HepG2 (cell line): ENCODE results near the gene MTRF1. TPM values are rescaled to one million over a fixed set of nuclear protein-coding genes. Genes with fewer than 3 reads are reported as not detected.

ENCODE experiments used
- CBX2 ChIP-seq, 2 experiments: fragments of 200-600 bp in 1 of 2; sonication (generic); formaldehyde crosslinking in 1 of 2; IDR thresholded peaks; 2 replicates each; pipeline versions ENCODE4 v1.7.0 to v1.8.1; 2018 to 2022; ENCODE audit warnings: low read depth in 2 of 2, low read length in 1 of 2, mild to moderate bottlenecking in 1 of 2, missing genetic modification reagents in 1 of 2
- CCDC6 ChIP-seq: sonication (generic); formaldehyde crosslinking; IDR thresholded peaks from 2 replicates; pipeline ENCODE4 v1.8.1; 2022; ENCODE audit warnings: mild to moderate bottlenecking, missing genetic modification reagents, moderate library complexity
- DPF2 ChIP-seq: sonication (generic); formaldehyde crosslinking; IDR thresholded peaks from 2 replicates; pipeline ENCODE4 v1.4.0; 2020; ENCODE audit warnings: mild to moderate bottlenecking, low read depth, missing genetic modification reagents, borderline replicate concordance
- EEA1 ChIP-seq: sonication (generic); formaldehyde crosslinking; IDR thresholded peaks from 2 replicates; pipeline ENCODE4 v1.5.1; 2020; ENCODE audit warnings: mild to moderate bottlenecking, missing genetic modification reagents, borderline replicate concordance
- HOXA7 ChIP-seq: sonication (generic); formaldehyde crosslinking; IDR thresholded peaks from 2 replicates; pipeline ENCODE4 v1.8.1; 2022; ENCODE audit warnings: mild to moderate bottlenecking, missing genetic modification reagents, moderate library complexity
- MNT ChIP-seq: fragments of 450-650 bp; IDR thresholded peaks from 2 replicates; pipeline ENCODE4 v1.6.1; 2016
- NR2F6 ChIP-seq, 2 experiments: IDR thresholded peaks; 2 replicates each; pipeline ENCODE4 v1.6.1; 2016; ENCODE audit warnings: antibody characterized with exemption in 1 of 2, mild to moderate bottlenecking in 1 of 2
- SIX1 ChIP-seq: sonication (generic); formaldehyde crosslinking; IDR thresholded peaks from 2 replicates; pipeline ENCODE4 v1.4.0; 2020; ENCODE audit warnings: missing genetic modification reagents, borderline replicate concordance
- THAP9 ChIP-seq: sonication (generic); formaldehyde crosslinking; IDR thresholded peaks from 2 replicates; pipeline ENCODE4; 2020; ENCODE audit warnings: missing genetic modification reagents, mild to moderate bottlenecking, borderline replicate concordance
- WIZ ChIP-seq: sonication (generic); formaldehyde crosslinking; IDR thresholded peaks from 2 replicates; pipeline ENCODE4 v1.5.1; 2020; ENCODE audit warnings: mild to moderate bottlenecking, missing genetic modification reagents
- ZFP41 ChIP-seq: sonication (generic); formaldehyde crosslinking; IDR thresholded peaks from 2 replicates; pipeline ENCODE4 v1.4.0; 2020; ENCODE audit warnings: mild to moderate bottlenecking, missing genetic modification reagents, borderline replicate concordance
- ZNF503 ChIP-seq: sonication (generic); formaldehyde crosslinking; IDR thresholded peaks from 2 replicates; pipeline ENCODE4 v1.4.0; 2020; ENCODE audit warnings: missing genetic modification reagents
- ZNF550 ChIP-seq: sonication (generic); formaldehyde crosslinking; IDR thresholded peaks from 2 replicates; pipeline ENCODE4 v1.4.0; 2020; ENCODE audit warnings: mild to moderate bottlenecking, missing genetic modification reagents, borderline replicate concordance
- polyA plus RNA-seq, 8 experiments: library from polyadenylated mRNA; depleted of rRNA in 3 of 8; stranded (reverse) in 7 of 8; unstranded in 1 of 8; fragments of >200 nt; fragmentation: Illumina TruSeq in 4 of 8; extraction: Trizol in 4 of 8; gene quantifications; 2 replicates each; pipeline versions ENCODE4 v1.2.1 to v1.2.3, GENCODE V29; 2011 to 2016; ENCODE audit warnings: low read depth in 4 of 8, missing spikeins in 1 of 8, mixed read lengths in 1 of 8; ENCODE audit not compliant: insufficient read depth in 1 of 8
- total RNA-seq, 5 experiments: library from RNA; depleted of rRNA; stranded (reverse); fragments of >200 nt; fragmentation: Illumina TruSeq; extraction: Trizol; gene quantifications; 2 replicates each; pipeline ENCODE4 v1.2.3, GENCODE V29; 2016; ENCODE audit warnings: low read depth in 1 of 5
- TF ChIP-seq, protein P1 (sequence below): sonication (generic); formaldehyde crosslinking; IDR thresholded peaks from 2 replicates; pipeline ENCODE4 v1.4.0; 2020; ENCODE audit warnings: missing genetic modification reagents, borderline replicate concordance

Gene MTRF1
- total and polyA plus RNA-seq, 2 of the 13 experiments (the other 11 are each of a cell fraction or from before 2014, with no cell fraction given), result 21.6 to 27.2 TPM

GRCh38 chr13:41193919-41194824 lies 69.2 kb downstream of the MTRF1 start, which contains the start of gene KBTBD7 (continued):
- TF ChIP-seq ZNF503 (CRISPR knock-in tag) (peak; percentile 77; the same call in 1 of the 2 replicates), CBX2 (IDR thresholded peaks at IDR 0.05; ENCODE audit: low read depth, low read length) (no peak), CBX2 (CRISPR knock-in tag; IDR thresholded peaks at IDR 0.05; ENCODE audit: low read depth) (peak; percentile 83; the same call in 1 of the 2 replicates), DPF2 (CRISPR knock-in tag) (no peak), HOXA7 (CRISPR knock-in tag) (no peak), NR2F6 (IDR thresholded peaks at IDR 0.05) (no peak), NR2F6 (CRISPR knock-in tag; IDR thresholded peaks at IDR 0.05) (peak; percentile 45; the same call in 1 of the 2 replicates), CCDC6 (0 out of 2 replicates have a peak, but pooled peaks have one; percentile 46), EEA1 (CRISPR knock-in tag) (0 out of 2 replicates have a peak, but pooled peaks have one; percentile 19), THAP9 (peak; percentile 72), WIZ (CRISPR knock-in tag) (peak; percentile 58; the same call in 1 of the 2 replicates), ZNF550 (CRISPR knock-in tag) (no peak; the same call in 1 of the 2 replicates), MNT (no peak), ZFP41 (CRISPR knock-in tag) (no peak), SIX1 (CRISPR knock-in tag) (peak; percentile 27; the same call in 1 of the 2 replicates)
- TF ChIP-seq, protein P1, sequence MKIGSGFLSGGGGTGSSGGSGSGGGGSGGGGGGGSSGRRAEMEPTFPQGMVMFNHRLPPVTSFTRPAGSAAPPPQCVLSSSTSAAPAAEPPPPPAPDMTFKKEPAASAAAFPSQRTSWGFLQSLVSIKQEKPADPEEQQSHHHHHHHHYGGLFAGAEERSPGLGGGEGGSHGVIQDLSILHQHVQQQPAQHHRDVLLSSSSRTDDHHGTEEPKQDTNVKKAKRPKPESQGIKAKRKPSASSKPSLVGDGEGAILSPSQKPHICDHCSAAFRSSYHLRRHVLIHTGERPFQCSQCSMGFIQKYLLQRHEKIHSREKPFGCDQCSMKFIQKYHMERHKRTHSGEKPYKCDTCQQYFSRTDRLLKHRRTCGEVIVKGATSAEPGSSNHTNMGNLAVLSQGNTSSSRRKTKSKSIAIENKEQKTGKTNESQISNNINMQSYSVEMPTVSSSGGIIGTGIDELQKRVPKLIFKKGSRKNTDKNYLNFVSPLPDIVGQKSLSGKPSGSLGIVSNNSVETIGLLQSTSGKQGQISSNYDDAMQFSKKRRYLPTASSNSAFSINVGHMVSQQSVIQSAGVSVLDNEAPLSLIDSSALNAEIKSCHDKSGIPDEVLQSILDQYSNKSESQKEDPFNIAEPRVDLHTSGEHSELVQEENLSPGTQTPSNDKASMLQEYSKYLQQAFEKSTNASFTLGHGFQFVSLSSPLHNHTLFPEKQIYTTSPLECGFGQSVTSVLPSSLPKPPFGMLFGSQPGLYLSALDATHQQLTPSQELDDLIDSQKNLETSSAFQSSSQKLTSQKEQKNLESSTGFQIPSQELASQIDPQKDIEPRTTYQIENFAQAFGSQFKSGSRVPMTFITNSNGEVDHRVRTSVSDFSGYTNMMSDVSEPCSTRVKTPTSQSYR, result peak; percentile 40; the same call in 1 of the 2 replicates
